ENCODE results near the gene NR2F1. TPM values are rescaled to one million over a fixed set of nuclear protein-coding genes. Genes with fewer than 3 reads are reported as not detected.
"Not testable (repeated sequence)": the region's sequence is repeated elsewhere in the genome, so short reads cannot be mapped to it uniquely, and the experiment has no call there.

The NR2F1 gene
- not detected in 2 replicates for total RNA-seq

DNA sequence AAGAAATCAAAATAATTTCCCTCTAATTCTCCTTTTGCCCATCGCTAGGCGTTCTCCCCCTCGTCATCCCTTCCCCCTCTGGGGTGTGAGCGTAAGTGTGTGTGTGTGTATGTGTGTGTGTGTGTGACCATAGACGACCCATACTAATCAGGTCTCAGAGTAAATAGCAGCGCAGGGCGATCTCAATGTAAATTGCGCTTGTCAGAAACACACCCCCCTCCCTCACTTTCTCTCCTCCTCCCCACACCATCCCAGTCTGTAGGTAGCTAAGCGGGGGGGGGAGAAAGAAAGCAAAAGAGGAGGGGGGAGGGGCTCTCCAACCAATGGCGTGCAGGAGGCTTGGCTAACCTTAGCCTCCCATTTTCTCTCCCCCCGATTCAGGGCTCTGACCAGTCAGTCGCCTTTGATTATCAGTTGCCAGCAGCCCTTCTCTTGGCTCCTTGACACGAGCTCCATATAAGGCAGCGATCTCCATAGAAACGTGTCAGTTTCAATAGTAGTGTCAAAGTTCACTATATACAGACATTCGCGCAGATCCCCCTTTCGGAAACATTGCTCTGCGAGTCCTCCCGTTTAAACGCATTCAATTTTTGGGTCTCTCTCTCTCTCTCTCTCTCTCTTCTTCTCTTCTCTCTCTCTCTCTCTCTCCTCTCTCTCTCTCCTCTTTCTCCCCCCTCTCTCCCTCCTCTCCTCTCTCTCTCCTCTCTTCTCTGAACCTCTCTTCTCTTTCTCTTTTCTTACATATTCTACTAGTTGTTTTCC is at the start of gene NR2F1:
Gene NR2F1, plus strand, starts transcription at position 546 of the 762 bp plus-strand sequence. CDS start 1,802 bp downstream, outside the sequence.
- H3K4me1 Mint-ChIP-seq (ENCODE audit: low read depth), result peaks cover 18% of the 10 kb centered on the region
- H3K9me3 Mint-ChIP-seq, result no peaks in the 10 kb centered on the region
- peaks cover 3% of the 10 kb centered on the region for H3K36me3 Mint-ChIP-seq (ENCODE audit: low read depth)
- H3K4me3 Mint-ChIP-seq (ENCODE audit: low read depth), result peak within 1 kb of the TSS; percentile 33
- no peak within 1 kb of the TSS for H3K27ac Mint-ChIP-seq
- intact Hi-C loops (cut with micrococcal nuclease), result loop anchor here (2.0 kb wide), 1 partner anchor 218 kb away; no protein-coding TSS in a partner anchor
- peaks cover 46% of the 10 kb centered on the region for H3K27me3 Mint-ChIP-seq (ENCODE audit: low read depth)
- no peak for DNase-seq (ENCODE audit: low spot score)

- no peak overlapping the region for H3K27ac Mint-ChIP-seq
- no peaks in the 10 kb centered on the region for H3K4me1 Mint-ChIP-seq (ENCODE audit: low read depth)
- intact Hi-C loops (cut with micrococcal nuclease), result no loop called here
- H3K9me3 Mint-ChIP-seq, result no peaks in the 10 kb centered on the region
- no peaks in the 10 kb centered on the region for H3K27me3 Mint-ChIP-seq (ENCODE audit: low read depth)
- no peak overlapping the region for H3K4me3 Mint-ChIP-seq (ENCODE audit: low read depth)
- no peaks in the 10 kb centered on the region for H3K36me3 Mint-ChIP-seq (ENCODE audit: low read depth)
- no peak for DNase-seq (ENCODE audit: low spot score)
These were observed 37.1 kb upstream of the NR2F1 start for GRCh38 chr5:93545872-93546271.

GRCh38 chr5:93549594-93549993 is 33.4 kb upstream of the NR2F1 start:
- DNase-seq (ENCODE audit: low spot score); intact Hi-C loops (cut with micrococcal nuclease); H3K4me1 Mint-ChIP-seq (ENCODE audit: low read depth); H3K27me3 Mint-ChIP-seq (ENCODE audit: low read depth); H3K36me3 Mint-ChIP-seq (ENCODE audit: low read depth); H3K27ac Mint-ChIP-seq; H3K4me3 Mint-ChIP-seq (ENCODE audit: low read depth); H3K9me3 Mint-ChIP-seq: not testable (repeated sequence)

- no peaks in the 10 kb centered on the region for H3K36me3 Mint-ChIP-seq (ENCODE audit: low read depth)
- intact Hi-C loops (cut with micrococcal nuclease), result no loop called here
These were observed 25.9 kb upstream of the NR2F1 start for GRCh38 chr5:93557021-93557604.

GRCh38 chr5:93566091-93566490 is 16.9 kb upstream of the NR2F1 start:
- no peak overlapping the region for H3K4me3 Mint-ChIP-seq (ENCODE audit: low read depth)
- H3K9me3 Mint-ChIP-seq, result no peaks in the 10 kb centered on the region
- intact Hi-C loops (cut with micrococcal nuclease), result no loop called here
- no peak for DNase-seq (ENCODE audit: low spot score)
- H3K4me1 Mint-ChIP-seq (ENCODE audit: low read depth), result no peaks in the 10 kb centered on the region
- H3K27ac Mint-ChIP-seq, result no peak overlapping the region
- H3K27me3 Mint-ChIP-seq (ENCODE audit: low read depth), result peaks cover 26% of the 10 kb centered on the region
- no peaks in the 10 kb centered on the region for H3K36me3 Mint-ChIP-seq (ENCODE audit: low read depth)

More at GRCh38 chr5:93557021-93557604, 25.9 kb upstream of the NR2F1 start:
- Mint-ChIP-seq H3K27ac (no peak overlapping the region), H3K27me3 (ENCODE audit: low read depth) (peaks cover 2% of the 10 kb centered on the region), H3K4me1 (ENCODE audit: low read depth) (no peaks in the 10 kb centered on the region), H3K9me3 (no peaks in the 10 kb centered on the region), H3K4me3 (ENCODE audit: low read depth) (no peak overlapping the region)
- DNase-seq (ENCODE audit: low spot score), result no peak

DNA sequence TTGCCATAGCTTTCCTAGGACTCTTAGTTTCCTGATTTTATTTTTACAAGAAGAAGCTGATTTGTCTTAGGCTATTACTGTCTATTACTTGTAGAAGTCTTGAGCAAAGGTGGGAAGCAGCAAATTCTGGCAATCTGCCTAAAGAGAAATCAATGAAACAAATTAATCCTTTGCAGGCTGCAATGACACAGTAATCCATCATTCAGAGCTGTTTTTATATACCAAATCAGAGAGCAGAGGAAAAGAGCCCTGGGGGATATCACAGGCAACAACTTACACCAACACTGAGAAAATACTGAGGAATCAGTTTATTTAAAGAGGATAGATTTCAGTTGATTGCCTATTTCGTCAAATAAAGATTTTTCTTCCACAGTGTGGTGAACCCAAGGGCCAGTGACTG is 15.6 kb upstream of the NR2F1 start:
- intact Hi-C loops (cut with micrococcal nuclease), result no loop called here

DNA sequence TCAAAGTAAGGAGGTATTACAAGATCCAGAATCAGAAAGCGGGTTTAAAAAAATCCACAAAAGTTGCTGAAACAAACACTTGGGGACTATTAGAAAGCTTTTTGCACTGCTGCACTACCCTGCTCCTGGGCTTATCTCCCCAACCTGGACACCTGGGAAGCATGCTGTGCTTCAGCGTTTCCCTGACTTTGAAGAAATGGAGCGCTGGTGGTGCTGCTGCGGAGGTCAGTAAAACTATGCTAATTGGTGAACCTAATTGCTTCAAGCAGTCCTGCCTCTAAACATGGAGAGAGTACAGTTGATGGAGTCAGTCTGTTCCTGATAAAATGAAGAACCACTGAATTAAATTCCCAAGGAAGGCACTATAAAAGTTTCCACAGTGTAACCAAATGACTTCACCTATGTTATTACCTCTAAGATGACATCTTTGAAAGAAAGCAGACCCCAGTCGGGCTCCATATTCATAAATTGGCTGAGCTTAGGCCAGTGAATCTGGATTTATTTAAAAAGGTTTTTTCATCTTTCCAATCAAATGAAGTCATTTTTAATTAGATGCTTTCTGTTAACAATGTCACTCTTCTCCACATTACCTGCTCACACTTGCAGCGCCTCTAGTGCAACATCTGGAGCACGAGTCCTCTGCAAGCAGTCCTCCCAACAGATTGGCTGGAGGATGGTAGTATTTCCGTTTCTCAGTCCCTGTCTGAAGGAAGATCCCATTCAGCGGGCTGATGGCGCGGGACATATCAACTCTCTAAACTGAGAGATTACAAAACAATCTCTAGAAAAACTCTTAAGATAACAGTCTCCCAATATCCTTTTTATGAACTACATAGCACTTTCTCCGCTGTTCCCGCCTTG is 13.5 kb upstream of the NR2F1 start:
- Mint-ChIP-seq H3K27me3 (ENCODE audit: low read depth) (peaks cover 58% of the 10 kb centered on the region), H3K4me3 (ENCODE audit: low read depth) (no peak overlapping the region), H3K4me1 (ENCODE audit: low read depth) (no peaks in the 10 kb centered on the region), H3K9me3 (no peaks in the 10 kb centered on the region), H3K27ac (no peak overlapping the region), H3K36me3 (ENCODE audit: low read depth) (no peaks in the 10 kb centered on the region)
- intact Hi-C loops (cut with micrococcal nuclease), result loop anchor here (1.0 to 2.0 kb wide), 2 partner anchors 9 to 17 kb away; no protein-coding TSS in a partner anchor
- DNase-seq (ENCODE audit: low spot score), result no peak

More for the DNA sequence above, 15.6 kb upstream of the NR2F1 start:
- H3K9me3 Mint-ChIP-seq, result no peaks in the 10 kb centered on the region
- H3K27ac Mint-ChIP-seq, result no peak overlapping the region
- H3K36me3 Mint-ChIP-seq (ENCODE audit: low read depth), result no peaks in the 10 kb centered on the region
- no peak for DNase-seq (ENCODE audit: low spot score)
- H3K27me3 Mint-ChIP-seq (ENCODE audit: low read depth), result peaks cover 37% of the 10 kb centered on the region
- H3K4me3 Mint-ChIP-seq (ENCODE audit: low read depth), result no peak overlapping the region
- no peaks in the 10 kb centered on the region for H3K4me1 Mint-ChIP-seq (ENCODE audit: low read depth)

DNA sequence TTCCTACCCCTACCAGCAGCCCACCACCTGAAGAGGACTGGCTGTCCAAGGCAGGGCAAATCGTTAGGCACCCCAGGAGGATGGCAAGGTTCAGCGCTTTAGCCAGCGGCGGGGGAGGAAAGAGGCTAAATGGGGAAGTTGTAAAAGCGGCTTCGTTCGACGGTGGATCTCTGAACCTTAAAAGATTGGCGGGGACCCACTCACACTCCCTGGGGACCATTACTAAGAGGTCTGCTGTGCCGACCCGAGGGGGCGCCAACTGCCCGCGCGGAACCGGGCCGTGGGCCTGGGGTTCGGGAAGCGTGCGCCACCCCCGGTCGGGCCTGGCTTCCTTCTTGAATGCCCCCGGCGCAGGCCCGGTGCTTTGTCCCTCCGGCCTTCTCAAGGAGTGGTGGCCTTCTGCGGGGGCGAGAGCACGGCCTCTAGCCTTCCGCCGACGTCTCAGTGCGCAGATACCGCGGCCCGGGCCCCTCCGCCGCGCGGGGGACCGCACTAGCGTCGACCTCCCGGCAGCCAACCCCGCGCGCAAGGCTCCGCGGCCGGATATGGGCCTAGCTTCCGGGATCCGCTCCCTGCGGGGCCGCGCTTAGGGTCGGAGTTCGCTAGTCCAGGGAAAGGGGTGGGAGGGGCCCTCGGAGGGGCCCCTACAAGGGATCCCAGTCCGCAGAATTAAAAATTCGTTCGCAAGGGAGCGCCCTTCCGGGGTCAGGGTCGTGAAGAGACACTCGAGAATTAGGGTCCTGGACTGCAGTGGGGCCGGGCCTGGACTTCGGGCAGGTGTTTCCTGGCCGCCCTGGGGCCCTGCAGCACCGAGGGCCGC is 12.5 kb upstream of the NR2F1 start:
- H3K36me3 Mint-ChIP-seq (ENCODE audit: low read depth), result no peaks in the 10 kb centered on the region
- no peaks in the 10 kb centered on the region for H3K9me3 Mint-ChIP-seq
- H3K4me3 Mint-ChIP-seq (ENCODE audit: low read depth), result no peak overlapping the region
- intact Hi-C loops (cut with micrococcal nuclease), result loop anchor here (1.0 to 2.0 kb wide), 2 partner anchors 8 to 16 kb away; no protein-coding TSS in a partner anchor
- no peak overlapping the region for H3K27ac Mint-ChIP-seq
- H3K4me1 Mint-ChIP-seq (ENCODE audit: low read depth), result no peaks in the 10 kb centered on the region
- peaks cover 68% of the 10 kb centered on the region for H3K27me3 Mint-ChIP-seq (ENCODE audit: low read depth)
- no peak for DNase-seq (ENCODE audit: low spot score)

DNA sequence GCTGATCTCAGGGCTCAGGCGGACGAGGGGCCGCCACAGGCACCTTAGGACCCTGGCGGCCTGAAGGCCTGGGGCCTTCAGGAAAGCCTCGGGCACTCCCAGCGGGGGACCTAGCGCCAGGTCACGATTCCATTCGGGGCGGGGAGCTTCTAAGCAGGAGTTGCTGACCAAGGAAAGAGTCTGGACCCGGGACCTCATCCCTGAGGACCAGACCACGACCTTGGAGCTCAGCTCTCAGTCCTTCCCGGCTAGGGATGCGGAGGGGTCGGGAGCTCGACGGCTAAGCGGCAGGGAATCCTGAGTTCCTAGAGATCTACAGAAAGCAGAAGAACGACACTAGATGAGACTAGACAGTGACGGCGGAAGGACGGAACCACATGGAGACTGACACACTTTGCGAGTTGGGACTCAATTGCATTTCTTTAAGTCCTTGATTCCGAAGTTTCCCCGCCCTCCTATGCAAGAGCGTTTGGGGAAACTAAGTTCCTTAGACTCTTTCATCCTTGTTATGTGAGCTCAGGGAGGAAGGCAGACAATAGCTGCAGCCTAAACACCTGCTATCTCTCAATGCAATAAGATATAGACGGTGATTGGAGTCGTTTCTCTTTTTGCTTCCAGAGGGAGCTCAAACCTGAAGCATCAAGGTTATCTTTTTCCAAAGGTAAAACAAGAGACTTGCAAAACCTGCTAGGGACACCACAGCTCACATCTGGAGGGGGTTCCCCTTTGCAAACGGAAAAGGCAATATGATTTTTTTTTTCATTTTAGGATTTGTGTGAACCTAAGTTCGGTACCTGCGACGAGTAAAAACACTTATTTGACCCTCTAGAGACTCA is 11.7 kb upstream of the NR2F1 start:
- H3K4me3 Mint-ChIP-seq (ENCODE audit: low read depth), result no peak overlapping the region
- no peaks in the 10 kb centered on the region for H3K36me3 Mint-ChIP-seq (ENCODE audit: low read depth)
- no peaks in the 10 kb centered on the region for H3K4me1 Mint-ChIP-seq (ENCODE audit: low read depth)
- no peak overlapping the region for H3K27ac Mint-ChIP-seq
- no peak for DNase-seq (ENCODE audit: low spot score)
- H3K9me3 Mint-ChIP-seq, result no peaks in the 10 kb centered on the region
- intact Hi-C loops (cut with micrococcal nuclease), result loop anchor here (2.0 kb wide), 1 partner anchor 15 kb away; no protein-coding TSS in a partner anchor
- H3K27me3 Mint-ChIP-seq (ENCODE audit: low read depth), result peaks cover 76% of the 10 kb centered on the region

DNA sequence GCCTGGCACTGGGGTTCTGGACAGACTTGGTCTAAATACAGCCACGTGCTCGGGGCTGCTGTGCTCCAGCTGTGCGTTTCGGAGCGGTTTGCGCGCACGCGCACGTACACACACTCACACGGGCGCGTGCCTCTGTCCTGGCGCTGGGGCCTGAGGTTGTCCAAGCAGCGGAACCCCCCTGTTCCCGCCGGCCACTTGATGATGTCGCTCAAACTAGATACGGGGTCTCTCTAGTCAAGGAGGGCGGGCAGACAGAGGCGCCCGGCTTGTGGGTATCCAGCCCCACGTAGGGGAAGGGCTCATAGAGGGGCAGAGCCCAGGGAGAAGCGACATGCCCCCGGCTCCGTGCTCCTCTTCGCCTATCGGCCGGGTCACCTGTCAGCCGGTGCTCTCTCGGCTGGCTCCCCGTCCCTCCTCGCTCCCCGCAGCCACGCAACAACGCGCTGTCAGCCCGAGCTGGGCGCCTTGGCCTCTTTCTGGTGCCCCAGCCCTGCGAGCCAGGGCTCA is 10.9 kb upstream of the NR2F1 start:
- no peaks in the 10 kb centered on the region for H3K36me3 Mint-ChIP-seq (ENCODE audit: low read depth)
- DNase-seq (ENCODE audit: low spot score), result no peak
- H3K4me1 Mint-ChIP-seq (ENCODE audit: low read depth), result no peaks in the 10 kb centered on the region
- H3K9me3 Mint-ChIP-seq, result no peaks in the 10 kb centered on the region
- H3K4me3 Mint-ChIP-seq (ENCODE audit: low read depth), result no peak overlapping the region
- peaks cover 80% of the 10 kb centered on the region for H3K27me3 Mint-ChIP-seq (ENCODE audit: low read depth)
- no peak overlapping the region for H3K27ac Mint-ChIP-seq
- intact Hi-C loops (cut with micrococcal nuclease), result loop anchor here (2.0 kb wide), 1 partner anchor 31 kb away; no protein-coding TSS in a partner anchor

DNA sequence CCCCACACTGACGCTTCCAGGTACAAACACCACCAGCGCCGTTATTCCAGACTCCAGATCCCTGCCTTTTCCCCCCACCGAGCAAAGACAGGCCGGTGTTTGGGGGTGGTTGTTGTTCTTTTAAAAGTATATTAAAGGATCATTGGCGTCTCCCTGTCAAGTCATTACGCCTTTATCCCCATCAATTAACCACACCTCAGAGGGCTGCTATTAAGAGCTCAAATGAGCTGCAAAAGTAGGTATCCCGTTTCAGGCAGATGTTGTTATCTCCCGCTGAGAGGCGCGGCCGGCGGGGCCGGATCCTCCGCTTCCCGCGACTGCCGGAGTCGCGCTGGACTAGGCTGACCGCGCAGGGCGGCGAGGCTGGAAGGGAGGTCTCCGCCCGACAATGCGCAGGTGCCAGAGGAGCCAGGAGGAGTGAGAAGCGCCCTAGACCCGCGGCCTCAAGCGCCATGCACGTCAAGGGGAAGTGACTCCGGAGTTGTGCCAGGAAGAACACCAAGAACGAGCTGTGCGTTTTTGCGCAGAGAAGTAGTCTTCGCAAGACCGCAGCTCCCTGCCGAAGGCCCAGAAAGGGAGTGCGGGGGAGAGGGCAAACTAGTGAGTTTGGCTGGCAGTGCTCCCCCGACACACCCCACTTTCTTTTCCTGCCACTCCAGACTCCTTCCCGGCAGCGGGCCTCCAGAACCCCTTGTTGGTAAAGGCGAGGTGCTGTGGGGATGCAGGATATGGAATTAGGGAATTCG is 10.2 kb upstream of the NR2F1 start:
- intact Hi-C loops (cut with micrococcal nuclease), result loop anchor here (2.0 kb wide), 1 partner anchor 30 kb away; no protein-coding TSS in a partner anchor
- Mint-ChIP-seq H3K9me3 (no peaks in the 10 kb centered on the region), H3K27me3 (ENCODE audit: low read depth) (peaks cover 83% of the 10 kb centered on the region), H3K27ac (no peak overlapping the region), H3K4me1 (ENCODE audit: low read depth) (no peaks in the 10 kb centered on the region), H3K36me3 (ENCODE audit: low read depth) (no peaks in the 10 kb centered on the region), H3K4me3 (ENCODE audit: low read depth) (no peak overlapping the region)
- no peak for DNase-seq (ENCODE audit: low spot score)

Measured in activated T-helper 2 cell treated with anti-CD3 and anti-CD28 coated beads, Interferon-gamma antibody, Interleukin-2, Interleukin-4, amounts not matched to agents 10 μg/mL and 5 μg/mL and 100 μg/mL, durations not matched to agents 14 hours and 24 hours and 36 hours (primary cell).